ENCODE measurements around the gene HINT3. TPM values are rescaled to one million over a fixed set of nuclear protein-coding genes. Genes with fewer than 3 reads are reported as not detected.

Gene HINT3
- total and polyA plus RNA-seq, 2 of the 13 experiments (the other 11 are each of a cell fraction or from before 2014, with no cell fraction given): 3.1 to 22.8 TPM

GRCh38 chr6:125985979-125986300 lies 29.4 kb downstream of the HINT3 start (continued):
- no peak; the same call in 1 of the 2 replicates for TF ChIP-seq CHD4 (IDR thresholded peaks at IDR 0.05; ENCODE audit: borderline replicate concordance, low read length)
- no peak for TF ChIP-seq KAT8 (CRISPR knock-in tag; IDR thresholded peaks at IDR 0.05)
- TF ChIP-seq ARID2 (CRISPR knock-in tag; IDR thresholded peaks at IDR 0.05; ENCODE audit: borderline replicate concordance): 0 out of 2 replicates have a peak, but pooled peaks have one; percentile 15
- TF ChIP-seq ZEB1 (IDR thresholded peaks at IDR 0.05; ENCODE audit: insufficient replicate concordance, low read depth): no peak
- TF ChIP-seq MXI1 (IDR thresholded peaks at IDR 0.05; ENCODE audit: borderline replicate concordance, low read depth, low read length): no peak
- TF ChIP-seq BCL6 (CRISPR knock-in tag; IDR thresholded peaks at IDR 0.05): no peak
- TF ChIP-seq SETDB1 (CRISPR knock-in tag; IDR thresholded peaks at IDR 0.05; ENCODE audit: borderline replicate concordance): 0 out of 2 replicates have a peak, but pooled peaks have one; percentile 29
- no peak for TF ChIP-seq HOXA3 (CRISPR knock-in tag; IDR thresholded peaks at IDR 0.05)
- TF ChIP-seq ZBTB46 (CRISPR knock-in tag; IDR thresholded peaks at IDR 0.05; ENCODE audit: borderline replicate concordance): no peak
- no peak for TF ChIP-seq ZNF572 (CRISPR knock-in tag; IDR thresholded peaks at IDR 0.05)
- TF ChIP-seq, protein P1, sequence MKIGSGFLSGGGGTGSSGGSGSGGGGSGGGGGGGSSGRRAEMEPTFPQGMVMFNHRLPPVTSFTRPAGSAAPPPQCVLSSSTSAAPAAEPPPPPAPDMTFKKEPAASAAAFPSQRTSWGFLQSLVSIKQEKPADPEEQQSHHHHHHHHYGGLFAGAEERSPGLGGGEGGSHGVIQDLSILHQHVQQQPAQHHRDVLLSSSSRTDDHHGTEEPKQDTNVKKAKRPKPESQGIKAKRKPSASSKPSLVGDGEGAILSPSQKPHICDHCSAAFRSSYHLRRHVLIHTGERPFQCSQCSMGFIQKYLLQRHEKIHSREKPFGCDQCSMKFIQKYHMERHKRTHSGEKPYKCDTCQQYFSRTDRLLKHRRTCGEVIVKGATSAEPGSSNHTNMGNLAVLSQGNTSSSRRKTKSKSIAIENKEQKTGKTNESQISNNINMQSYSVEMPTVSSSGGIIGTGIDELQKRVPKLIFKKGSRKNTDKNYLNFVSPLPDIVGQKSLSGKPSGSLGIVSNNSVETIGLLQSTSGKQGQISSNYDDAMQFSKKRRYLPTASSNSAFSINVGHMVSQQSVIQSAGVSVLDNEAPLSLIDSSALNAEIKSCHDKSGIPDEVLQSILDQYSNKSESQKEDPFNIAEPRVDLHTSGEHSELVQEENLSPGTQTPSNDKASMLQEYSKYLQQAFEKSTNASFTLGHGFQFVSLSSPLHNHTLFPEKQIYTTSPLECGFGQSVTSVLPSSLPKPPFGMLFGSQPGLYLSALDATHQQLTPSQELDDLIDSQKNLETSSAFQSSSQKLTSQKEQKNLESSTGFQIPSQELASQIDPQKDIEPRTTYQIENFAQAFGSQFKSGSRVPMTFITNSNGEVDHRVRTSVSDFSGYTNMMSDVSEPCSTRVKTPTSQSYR (CRISPR knock-in tag; IDR thresholded peaks at IDR 0.05; ENCODE audit: borderline replicate concordance): no peak
- TF ChIP-seq, protein P2, sequence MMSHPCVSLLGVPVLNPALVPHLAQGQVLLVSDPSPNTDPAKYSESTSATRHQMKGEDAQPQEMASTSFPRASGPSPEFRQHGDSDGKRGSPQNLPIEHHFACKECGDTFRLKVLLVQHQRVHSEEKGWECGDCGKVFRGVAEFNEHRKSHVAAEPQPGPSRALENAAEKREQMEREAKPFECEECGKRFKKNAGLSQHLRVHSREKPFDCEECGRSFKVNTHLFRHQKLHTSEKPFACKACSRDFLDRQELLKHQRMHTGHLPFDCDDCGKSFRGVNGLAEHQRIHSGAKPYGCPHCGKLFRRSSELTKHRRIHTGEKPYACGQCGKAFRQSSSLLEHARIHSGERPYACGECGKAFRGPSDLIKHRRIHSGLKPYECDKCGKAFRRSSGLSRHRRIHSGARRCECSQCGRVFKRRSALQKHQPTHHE (CRISPR knock-in tag; IDR thresholded peaks at IDR 0.05; ENCODE audit: borderline replicate concordance): 0 out of 2 replicates have a peak, but pooled peaks have one; percentile 12
- TF ChIP-seq HHEX (CRISPR knock-in tag; IDR thresholded peaks at IDR 0.05): no peak
- TF ChIP-seq HNRNPH1 (optimal IDR thresholded peaks at IDR 0.05; ENCODE audit: low read depth, low read length): no peak
- no peak for TF ChIP-seq TAF1 (CRISPR knock-in tag; IDR thresholded peaks at IDR 0.05)
- no peak for TF ChIP-seq ZUFSP (CRISPR knock-in tag; IDR thresholded peaks at IDR 0.05; ENCODE audit: borderline replicate concordance)
- peak; percentile 14; the same call in 1 of the 2 replicates for TF ChIP-seq HMG20A (CRISPR knock-in tag; IDR thresholded peaks at IDR 0.05; ENCODE audit: borderline replicate concordance)
